HepG2 (cell line): Measurements from ENCODE around the gene MTA3. TPM values are rescaled to one million over a fixed set of nuclear protein-coding genes. Genes with fewer than 3 reads are reported as not detected.

ENCODE experiments used
- MED13 ChIP-seq: sonication (generic); formaldehyde crosslinking; IDR thresholded peaks from 2 replicates; pipeline ENCODE4 v1.5.0; 2020; ENCODE audit warnings: missing genetic modification reagents
- SSRP1 ChIP-seq: IDR thresholded peaks from 2 replicates; pipeline ENCODE4 v1.6.1; 2016; ENCODE audit warnings: control low read depth
- polyA plus RNA-seq, 8 experiments: library from polyadenylated mRNA; depleted of rRNA in 3 of 8; stranded (reverse) in 7 of 8; unstranded in 1 of 8; fragments of >200 nt; fragmentation: Illumina TruSeq in 4 of 8; extraction: Trizol in 4 of 8; gene quantifications; 2 replicates each; pipeline versions ENCODE4 v1.2.1 to v1.2.3, GENCODE V29; 2011 to 2016; ENCODE audit warnings: low read depth in 4 of 8, missing spikeins in 1 of 8, mixed read lengths in 1 of 8; ENCODE audit not compliant: insufficient read depth in 1 of 8
- total RNA-seq, 5 experiments: library from RNA; depleted of rRNA; stranded (reverse); fragments of >200 nt; fragmentation: Illumina TruSeq; extraction: Trizol; gene quantifications; 2 replicates each; pipeline ENCODE4 v1.2.3, GENCODE V29; 2016; ENCODE audit warnings: low read depth in 1 of 5
- TF ChIP-seq, protein P1 (sequence below): sonication (generic); formaldehyde crosslinking; IDR thresholded peaks from 2 replicates; pipeline ENCODE4 v1.5.0; 2020; ENCODE audit warnings: missing genetic modification reagents
- TF ChIP-seq, protein P2 (sequence below): sonication (generic); formaldehyde crosslinking; IDR thresholded peaks from 2 replicates; pipeline ENCODE4 v1.4.0; 2020; ENCODE audit warnings: missing genetic modification reagents
- TF ChIP-seq, protein P3 (sequence below): conservative IDR thresholded peaks from 2 replicates; pipeline ENCODE4 v1.6.1; 2018; ENCODE audit warnings: missing genetic modification reagents
- TF ChIP-seq, protein P4 (sequence below): sonication (generic); formaldehyde crosslinking; IDR thresholded peaks from 2 replicates; pipeline ENCODE4 v1.5.1; 2020; ENCODE audit warnings: missing genetic modification reagents, mild to moderate bottlenecking, borderline replicate concordance
- TF ChIP-seq, protein P5 (sequence below), 2 experiments: sonication (generic) in 1 of 2; formaldehyde crosslinking in 1 of 2; IDR thresholded peaks; 2 replicates each; pipeline versions ENCODE4 v1.4.0 to v1.6.1; 2018 to 2020; ENCODE audit warnings: missing genetic modification reagents in 2 of 2, borderline replicate concordance in 1 of 2, low read depth in 1 of 2, mild to moderate bottlenecking in 1 of 2, missing biosample characterization in 1 of 2

The MTA3 gene
- total and polyA plus RNA-seq, 2 of the 13 experiments (the other 11 are each of a cell fraction or from before 2014, with no cell fraction given): 48.8 to 77.8 TPM

DNA sequence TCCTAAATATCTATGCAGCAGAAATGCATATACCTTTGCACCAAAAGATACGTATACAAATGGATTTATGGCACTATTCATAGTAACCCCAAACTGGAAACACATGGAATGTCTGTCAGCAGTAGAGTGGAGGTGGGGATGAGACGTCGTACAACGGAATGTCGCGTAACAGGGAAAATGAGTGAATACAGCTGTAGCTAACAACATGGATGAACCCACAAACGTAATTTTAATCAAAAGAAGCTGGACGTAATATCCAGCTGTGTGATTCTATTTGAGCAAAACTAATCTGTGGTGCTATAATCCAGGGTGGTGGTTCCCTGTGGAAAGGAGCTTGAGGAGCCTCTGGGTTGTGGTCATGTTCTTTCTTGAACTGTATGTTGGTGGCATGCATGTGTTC is 89.9 kb downstream of the MTA3 start (continued):
- TF ChIP-seq, protein P1, sequence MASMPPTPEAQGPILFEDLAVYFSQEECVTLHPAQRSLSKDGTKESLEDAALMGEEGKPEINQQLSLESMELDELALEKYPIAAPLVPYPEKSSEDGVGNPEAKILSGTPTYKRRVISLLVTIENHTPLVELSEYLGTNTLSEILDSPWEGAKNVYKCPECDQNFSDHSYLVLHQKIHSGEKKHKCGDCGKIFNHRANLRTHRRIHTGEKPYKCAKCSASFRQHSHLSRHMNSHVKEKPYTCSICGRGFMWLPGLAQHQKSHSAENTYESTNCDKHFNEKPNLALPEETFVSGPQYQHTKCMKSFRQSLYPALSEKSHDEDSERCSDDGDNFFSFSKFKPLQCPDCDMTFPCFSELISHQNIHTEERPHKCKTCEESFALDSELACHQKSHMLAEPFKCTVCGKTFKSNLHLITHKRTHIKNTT: no peak
- TF ChIP-seq, protein P2, sequence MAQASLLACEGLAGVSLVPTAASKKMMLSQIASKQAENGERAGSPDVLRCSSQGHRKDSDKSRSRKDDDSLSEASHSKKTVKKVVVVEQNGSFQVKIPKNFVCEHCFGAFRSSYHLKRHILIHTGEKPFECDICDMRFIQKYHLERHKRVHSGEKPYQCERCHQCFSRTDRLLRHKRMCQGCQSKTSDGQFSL (CRISPR knock-in tag): no peak
- TF ChIP-seq, protein P3, sequence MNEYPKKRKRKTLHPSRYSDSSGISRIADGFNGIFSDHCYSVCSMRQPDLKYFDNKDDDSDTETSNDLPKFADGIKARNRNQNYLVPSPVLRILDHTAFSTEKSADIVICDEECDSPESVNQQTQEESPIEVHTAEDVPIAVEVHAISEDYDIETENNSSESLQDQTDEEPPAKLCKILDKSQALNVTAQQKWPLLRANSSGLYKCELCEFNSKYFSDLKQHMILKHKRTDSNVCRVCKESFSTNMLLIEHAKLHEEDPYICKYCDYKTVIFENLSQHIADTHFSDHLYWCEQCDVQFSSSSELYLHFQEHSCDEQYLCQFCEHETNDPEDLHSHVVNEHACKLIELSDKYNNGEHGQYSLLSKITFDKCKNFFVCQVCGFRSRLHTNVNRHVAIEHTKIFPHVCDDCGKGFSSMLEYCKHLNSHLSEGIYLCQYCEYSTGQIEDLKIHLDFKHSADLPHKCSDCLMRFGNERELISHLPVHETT (CRISPR knock-in tag): no peak
- TF ChIP-seq SSRP1 (CRISPR knock-in tag) (no peak), MED13 (CRISPR knock-in tag) (no peak)
- TF ChIP-seq, protein P4, sequence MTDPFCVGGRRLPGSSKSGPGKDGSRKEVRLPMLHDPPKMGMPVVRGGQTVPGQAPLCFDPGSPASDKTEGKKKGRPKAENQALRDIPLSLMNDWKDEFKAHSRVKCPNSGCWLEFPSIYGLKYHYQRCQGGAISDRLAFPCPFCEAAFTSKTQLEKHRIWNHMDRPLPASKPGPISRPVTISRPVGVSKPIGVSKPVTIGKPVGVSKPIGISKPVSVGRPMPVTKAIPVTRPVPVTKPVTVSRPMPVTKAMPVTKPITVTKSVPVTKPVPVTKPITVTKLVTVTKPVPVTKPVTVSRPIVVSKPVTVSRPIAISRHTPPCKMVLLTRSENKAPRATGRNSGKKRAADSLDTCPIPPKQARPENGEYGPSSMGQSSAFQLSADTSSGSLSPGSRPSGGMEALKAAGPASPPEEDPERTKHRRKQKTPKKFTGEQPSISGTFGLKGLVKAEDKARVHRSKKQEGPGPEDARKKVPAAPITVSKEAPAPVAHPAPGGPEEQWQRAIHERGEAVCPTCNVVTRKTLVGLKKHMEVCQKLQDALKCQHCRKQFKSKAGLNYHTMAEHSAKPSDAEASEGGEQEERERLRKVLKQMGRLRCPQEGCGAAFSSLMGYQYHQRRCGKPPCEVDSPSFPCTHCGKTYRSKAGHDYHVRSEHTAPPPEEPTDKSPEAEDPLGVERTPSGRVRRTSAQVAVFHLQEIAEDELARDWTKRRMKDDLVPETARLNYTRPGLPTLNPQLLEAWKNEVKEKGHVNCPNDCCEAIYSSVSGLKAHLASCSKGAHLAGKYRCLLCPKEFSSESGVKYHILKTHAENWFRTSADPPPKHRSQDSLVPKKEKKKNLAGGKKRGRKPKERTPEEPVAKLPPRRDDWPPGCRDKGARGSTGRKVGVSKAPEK (CRISPR knock-in tag): no peak
- TF ChIP-seq, protein P5, sequence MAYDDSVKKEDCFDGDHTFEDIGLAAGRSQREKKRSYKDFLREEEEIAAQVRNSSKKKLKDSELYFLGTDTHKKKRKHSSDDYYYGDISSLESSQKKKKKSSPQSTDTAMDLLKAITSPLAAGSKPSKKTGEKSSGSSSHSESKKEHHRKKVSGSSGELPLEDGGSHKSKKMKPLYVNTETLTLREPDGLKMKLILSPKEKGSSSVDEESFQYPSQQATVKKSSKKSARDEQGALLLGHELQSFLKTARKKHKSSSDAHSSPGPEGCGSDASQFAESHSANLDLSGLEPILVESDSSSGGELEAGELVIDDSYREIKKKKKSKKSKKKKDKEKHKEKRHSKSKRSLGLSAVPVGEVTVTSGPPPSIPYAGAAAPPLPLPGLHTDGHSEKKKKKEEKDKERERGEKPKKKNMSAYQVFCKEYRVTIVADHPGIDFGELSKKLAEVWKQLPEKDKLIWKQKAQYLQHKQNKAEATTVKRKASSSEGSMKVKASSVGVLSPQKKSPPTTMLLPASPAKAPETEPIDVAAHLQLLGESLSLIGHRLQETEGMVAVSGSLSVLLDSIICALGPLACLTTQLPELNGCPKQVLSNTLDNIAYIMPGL (CRISPR knock-in tag; IDR thresholded peaks at IDR 0.05; ENCODE audit: borderline replicate concordance in 1 of 2, low read depth in 1 of 2): no peak
- TF ChIP-seq, all 625 proteins: peak for 0
